Erythroblast (primary cell): ENCODE measurements around the gene CNGB1.

ENCODE experiments used
- DNase-seq, 2 experiments: peaks; one replicate each; lab custom pipeline; 2025; lab: John Stamatoyannopoulos, UW
- GATA1 ChIP-seq: IDR thresholded peaks from 2 replicates; pipeline ENCODE4 v1.6.1; 2011; ENCODE audit warnings: low read depth, mild to moderate bottlenecking, control low read depth, low read length, moderate library complexity
- POLR2A ChIP-seq: IDR thresholded peaks from 2 replicates; pipeline ENCODE4 v1.6.1; 2011; ENCODE audit warnings: mild to moderate bottlenecking, low read length

The CNGB1 gene

GRCh38 chr16:57959804-57960203 lies 11.1 kb downstream of the CNGB1 start:
- no peak for TF ChIP-seq POLR2A
- no peak for TF ChIP-seq GATA1
- no peak for DNase-seq

- TF ChIP-seq POLR2A (no peak), GATA1 (no peak)
- no peak for DNase-seq
Measured at GRCh38 chr16:57959121-57959520, 11.8 kb downstream of the CNGB1 start.

GRCh38 chr16:57958544-57958943 lies 12.4 kb downstream of the CNGB1 start:
- no peak for DNase-seq
- no peak for TF ChIP-seq POLR2A
- TF ChIP-seq GATA1, result no peak

GRCh38 chr16:57957673-57958392 lies 13.1 kb downstream of the CNGB1 start:
- TF ChIP-seq GATA1, result no peak
- no peak for TF ChIP-seq POLR2A
- DNase-seq, result no peak

- TF ChIP-seq POLR2A (no peak), GATA1 (no peak)
- DNase-seq, result no peak
Measured at GRCh38 chr16:57956924-57957672, 13.8 kb downstream of the CNGB1 start.

GRCh38 chr16:57956270-57956808 lies 14.6 kb downstream of the CNGB1 start:
- TF ChIP-seq GATA1 (no peak), POLR2A (no peak)
- DNase-seq, result no peak

- TF ChIP-seq GATA1, result no peak
- TF ChIP-seq POLR2A, result no peak
- DNase-seq, result no peak
Measured at GRCh38 chr16:57955572-57956188, 15.2 kb downstream of the CNGB1 start.

- TF ChIP-seq GATA1 (no peak), POLR2A (no peak)
- no peak for DNase-seq
Measured at GRCh38 chr16:57953857-57954256, 17.1 kb downstream of the CNGB1 start.

GRCh38 chr16:57952909-57953308 lies 18.0 kb downstream of the CNGB1 start:
- no peak for DNase-seq

GRCh38 chr16:57951204-57951960 lies 19.5 kb downstream of the CNGB1 start:
- TF ChIP-seq POLR2A (no peak), GATA1 (no peak)
- DNase-seq, result no peak

More at GRCh38 chr16:57952909-57953308, 18.0 kb downstream of the CNGB1 start:
- TF ChIP-seq GATA1 (no peak), POLR2A (no peak)

- DNase-seq, result no peak
- TF ChIP-seq GATA1, result no peak
- TF ChIP-seq POLR2A, result no peak
Measured at GRCh38 chr16:57950382-57950781, 20.5 kb downstream of the CNGB1 start.

- no peak for DNase-seq
Measured at GRCh38 chr16:57949595-57950238, 21.2 kb downstream of the CNGB1 start.

More at GRCh38 chr16:57949595-57950238, 21.2 kb downstream of the CNGB1 start:
- TF ChIP-seq GATA1 (no peak), POLR2A (no peak)
